Upper lobe of right lung (tissue), 1 donor: ENCODE results near the gene NRXN3. TPM values are rescaled to one million over a fixed set of nuclear protein-coding genes. Genes with fewer than 3 reads are reported as not detected.

Experiments
- ATAC-seq: fragments of 200-7000 bp; cut with Tn5 transposase; one replicate; pipeline ENCODE4 v1.9.1; 2020; ENCODE audit warnings: mild to moderate bottlenecking, moderate library complexity
- DNase-seq: peaks from one replicate; pipeline ENCODE4 v3.0.0-alpha.2; 2020
- H3K27ac ChIP-seq: fragments of 200-600 bp; one replicate; pipeline ENCODE4 v1.8.0; 2022
- H3K27me3 ChIP-seq: fragments of 200-600 bp; one replicate; pipeline ENCODE4 v1.8.0; 2022; ENCODE audit warnings: mild to moderate bottlenecking
- H3K36me3 ChIP-seq: fragments of 200-600 bp; one replicate; pipeline ENCODE4 v1.8.0; 2022
- H3K4me1 ChIP-seq: fragments of 200-600 bp; one replicate; pipeline ENCODE4 v1.8.0; 2022
- H3K4me3 ChIP-seq: fragments of 200-600 bp; one replicate; pipeline ENCODE4 v1.8.0; 2022; ENCODE audit warnings: mild to moderate bottlenecking
- H3K9me3 ChIP-seq: fragments of 200-600 bp; one replicate; pipeline ENCODE4 v1.8.0; 2022
- CTCF ChIP-seq: fragments of 200-600 bp; IDR thresholded peaks from one replicate; pipeline ENCODE4 v1.8.0; 2022; ENCODE audit warnings: antibody characterized with exemption
- intact Hi-C: fragments of 100-400 bp; cut with DNase I; formaldehyde crosslinking; loops from one replicate; pipeline ENCODE4 v1.11.0; 2022
- total RNA-seq: library from RNA; stranded (reverse); fragmentation: NEBNext Ultra II Directional; extraction: Animal tissue kit (Norgen Biotek cat#: 25700); gene quantifications from one replicate; pipeline ENCODE4 v1.2.1, GENCODE V29; 2021
- donor health status: DM: no; HTN: yes; CAD: no; lungs with severe emphysema.

The NRXN3 gene
- total RNA-seq, 1 donor from 2014 or later: 10.0 TPM

GRCh38 chr14:78586681-78587080 is 416.5 kb downstream of the NRXN3 start:
- intact Hi-C loops: no loop called here
- no peaks in the 10 kb centered on the region for H3K27me3 ChIP-seq
- ATAC-seq (no peak), DNase-seq (no peak)
- no peak overlapping the region for H3K27ac ChIP-seq
- no peak overlapping the region for H3K4me3 ChIP-seq
- no peaks in the 10 kb centered on the region for H3K36me3 ChIP-seq
- TF ChIP-seq CTCF: no peak
- no peaks in the 10 kb centered on the region for H3K9me3 ChIP-seq
- no peaks in the 10 kb centered on the region for H3K4me1 ChIP-seq

- TF ChIP-seq CTCF: no peak
- Histone ChIP-seq H3K9me3 (no peaks in the 10 kb centered on the region), H3K36me3 (no peaks in the 10 kb centered on the region), H3K4me1 (no peaks in the 10 kb centered on the region), H3K4me3 (no peak overlapping the region), H3K27ac (no peak overlapping the region), H3K27me3 (no peaks in the 10 kb centered on the region)
- intact Hi-C loops: no loop called here
- DNase-seq (no peak), ATAC-seq (no peak)
Measured at GRCh38 chr14:78588906-78589305, 418.7 kb downstream of the NRXN3 start.

GRCh38 chr14:78592616-78593219 is 422.5 kb downstream of the NRXN3 start:
- Histone ChIP-seq H3K27me3 (no peaks in the 10 kb centered on the region), H3K9me3 (no peaks in the 10 kb centered on the region), H3K27ac (no peak overlapping the region), H3K36me3 (no peaks in the 10 kb centered on the region), H3K4me3 (no peak overlapping the region), H3K4me1 (no peaks in the 10 kb centered on the region)
- intact Hi-C loops: no loop called here
- ATAC-seq (no peak), DNase-seq (no peak)
- no peak for TF ChIP-seq CTCF

- no peak for TF ChIP-seq CTCF
- no peaks in the 10 kb centered on the region for H3K4me1 ChIP-seq
- intact Hi-C loops: no loop called here
- no peak for ATAC-seq
- H3K27me3 ChIP-seq: no peaks in the 10 kb centered on the region
- H3K9me3 ChIP-seq: no peaks in the 10 kb centered on the region
- H3K27ac ChIP-seq: no peak overlapping the region
- no peaks in the 10 kb centered on the region for H3K36me3 ChIP-seq
- DNase-seq: no peak
- H3K4me3 ChIP-seq: no peak overlapping the region
Measured at GRCh38 chr14:78593949-78594348, 423.8 kb downstream of the NRXN3 start.

GRCh38 chr14:78595797-78596196 is 425.6 kb downstream of the NRXN3 start:
- Histone ChIP-seq H3K4me3 (no peak overlapping the region), H3K27me3 (no peaks in the 10 kb centered on the region), H3K36me3 (no peaks in the 10 kb centered on the region), H3K27ac (no peak overlapping the region), H3K9me3 (no peaks in the 10 kb centered on the region), H3K4me1 (no peaks in the 10 kb centered on the region)
- no peak for TF ChIP-seq CTCF
- no peak for DNase-seq
- intact Hi-C loops: no loop called here
- no peak for ATAC-seq
